ENCODE measurements around the gene TCP11L1. TPM values are rescaled to one million over a fixed set of nuclear protein-coding genes. Genes with fewer than 3 reads are reported as not detected.
"Not testable (repeated sequence)": the region's sequence is repeated elsewhere in the genome, so short reads cannot be mapped to it uniquely, and the experiment has no call there.

The TCP11L1 gene
- total and polyA plus RNA-seq, 2 of the 8 experiments (the other 6 are each of a cell fraction or from before 2014, with no cell fraction given) = 10.9 to 23.1 TPM

DNA sequence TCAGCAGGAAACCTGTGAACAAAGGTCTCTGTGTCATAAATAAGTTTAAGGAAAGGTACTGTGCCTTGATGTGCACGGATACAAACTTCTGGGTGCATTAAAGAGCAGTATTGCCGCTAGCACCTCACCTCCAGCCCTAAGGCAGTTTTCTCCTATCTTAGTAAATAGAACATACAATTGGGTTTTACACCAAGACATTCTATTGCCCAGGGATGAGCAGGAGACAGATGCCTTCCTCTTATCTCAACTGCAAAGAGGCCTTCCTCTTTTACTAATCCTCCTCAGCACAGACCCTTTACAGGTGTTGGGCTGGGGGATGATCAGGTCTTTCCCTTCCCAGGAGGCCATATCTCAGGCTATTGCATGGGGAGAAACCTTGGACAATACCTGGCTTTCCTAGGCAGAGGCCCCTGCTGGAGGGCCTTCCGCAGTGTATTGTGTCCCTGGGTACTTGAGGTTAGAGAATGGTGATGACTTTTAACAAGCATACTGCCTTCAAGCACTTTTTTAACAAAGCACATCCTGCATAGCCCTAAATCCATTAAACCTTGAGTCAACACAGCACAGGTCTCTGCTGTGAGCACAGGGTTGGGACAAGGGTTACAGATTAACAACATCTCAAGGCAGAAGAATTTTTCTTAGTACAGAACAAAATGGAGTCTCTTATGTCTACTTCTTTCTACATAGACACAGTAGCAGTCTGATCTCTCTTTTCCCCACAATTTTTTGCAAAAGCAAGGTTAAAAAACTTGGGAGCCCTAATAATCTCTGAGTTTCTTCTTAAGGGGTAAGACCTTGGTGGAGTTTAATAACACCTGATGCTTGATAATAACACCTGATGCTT, 10.4 kb downstream of the TCP11L1 start:
- H2BK5ac ChIP-seq (ENCODE audit: low read depth, low read length); H4K5ac ChIP-seq (ENCODE audit: insufficient read length, low read depth, low read length); H4K91ac ChIP-seq (replicated peaks; ENCODE audit: insufficient read length, low read length); H3K4ac ChIP-seq (replicated peaks; ENCODE audit: insufficient read length, low read depth, low read length); FAIRE-seq; H2AK5ac ChIP-seq (ENCODE audit: low read depth, low read length); H3K4me1 ChIP-seq (replicated peaks in 1 of 4; ENCODE audit: control insufficient read depth in 3 of 4, insufficient read depth in 4 of 4, low read length in 3 of 4); H3K79me2 ChIP-seq (ENCODE audit: control insufficient read depth in 1 of 2, insufficient read depth in 2 of 2, low read length in 2 of 2); H2AFZ ChIP-seq (ENCODE audit: low read length); CTCF ChIA-PET (ENCODE audit: partially characterized antibody); H3K27ac ChIP-seq (ENCODE audit: low read depth, low read length); H3K23ac ChIP-seq (ENCODE audit: insufficient read length); H2BK20ac ChIP-seq (ENCODE audit: low read length); H3K4me3 ChIP-seq (ENCODE audit: extremely low read depth in 1 of 4, insufficient read depth in 2 of 4, low read depth in 3 of 4, low read length in 4 of 4); H3K23me2 ChIP-seq (ENCODE audit: low read depth, low read length); H3K14ac ChIP-seq (ENCODE audit: insufficient read length); H3K18ac ChIP-seq (ENCODE audit: extremely low read depth, low read length); H3K79me1 ChIP-seq (ENCODE audit: low read depth, low read length); H4K8ac ChIP-seq (ENCODE audit: extremely low read depth, insufficient read depth, low read length); H2BK12ac ChIP-seq (ENCODE audit: low read depth, low read length); H3K27me3 ChIP-seq (replicated peaks in 1 of 4; ENCODE audit: control insufficient read depth in 3 of 4, extremely low read depth in 1 of 4, insufficient read depth in 3 of 4, low read length in 3 of 4); POLR2A ChIA-PET (ENCODE audit: partially characterized antibody); H3K9ac ChIP-seq (replicated peaks in 1 of 4; ENCODE audit: extremely low read depth in 1 of 4, low read depth in 3 of 4, low read length in 3 of 4); H2BK15ac ChIP-seq (ENCODE audit: low read length); H2BK120ac ChIP-seq (replicated peaks; ENCODE audit: low read depth, low read length); H3K9me3 ChIP-seq (ENCODE audit: insufficient read depth in 2 of 2, low read depth in 1 of 2, low read length in 1 of 2); H3K4me2 ChIP-seq (ENCODE audit: insufficient read depth in 1 of 2, low read depth in 2 of 2, low read length in 2 of 2); H3K56ac ChIP-seq (replicated peaks; ENCODE audit: insufficient read length, low read depth, low read length); H4K20me1 ChIP-seq (replicated peaks in 1 of 2; ENCODE audit: control insufficient read depth in 1 of 2, insufficient read depth in 2 of 2, low read length in 2 of 2): not testable (repeated sequence)
- DNase-seq (ENCODE audit: low read depth in 1 of 2, low spot score in 2 of 2) = peak in 1 of 2 experiments; percentile 21
- 71% methylated on average over 3 of the region's 3 CpGs; no CpG with 5 or more reads in 1 of the 2 experiments for WGBS, 2 experiments (ENCODE audit: extremely low coverage in 1 of 2, insufficient coverage in 1 of 2, insufficient read length in 1 of 2, insufficient replicate concordance in 2 of 2, low coverage in 1 of 2, low lambda C conversion rate in 2 of 2, missing lambda C conversion rate in 1 of 2)
- H3K36me3 ChIP-seq (ENCODE audit: control insufficient read depth in 2 of 4, insufficient read depth in 4 of 4, low read length in 3 of 4) = peaks cover 0 to 25% (median 8%) of the 10 kb centered on the region in 4 experiments; a peak in 5 of 8 replicates
